Stomach (tissue), 4 donors: Measurements from ENCODE around the gene TRAPPC3L.

Experiments used
- POLR2A ChIP-seq, 4 donors: fragments of 450-650 bp; IDR thresholded peaks; one replicate each; pipeline ENCODE4 v1.6.1; 2016; ENCODE audit warnings: antibody characterized with exemption in 4 of 4, control low read depth in 2 of 4, mild to moderate bottlenecking in 1 of 4, moderate library complexity in 1 of 4
- POLR2AphosphoS5 ChIP-seq, 3 donors: sonication (generic); formaldehyde crosslinking; IDR thresholded peaks; one replicate each; pipeline ENCODE4 v1.6.1; 2016; ENCODE audit warnings: antibody characterized with exemption in 3 of 3
- TF ChIP-seq, protein P1 (sequence below), 7 experiments: fragments of 450-650 bp in 4 of 7; fragments of 200-600 bp in 3 of 7; sonication (generic) in 3 of 7; IDR thresholded peaks; one replicate each; pipeline ENCODE4 v1.5.1; 2016 to 2019; ENCODE audit warnings: antibody characterized with exemption in 7 of 7, control low read depth in 2 of 7, mild to moderate bottlenecking in 1 of 7

DNA sequence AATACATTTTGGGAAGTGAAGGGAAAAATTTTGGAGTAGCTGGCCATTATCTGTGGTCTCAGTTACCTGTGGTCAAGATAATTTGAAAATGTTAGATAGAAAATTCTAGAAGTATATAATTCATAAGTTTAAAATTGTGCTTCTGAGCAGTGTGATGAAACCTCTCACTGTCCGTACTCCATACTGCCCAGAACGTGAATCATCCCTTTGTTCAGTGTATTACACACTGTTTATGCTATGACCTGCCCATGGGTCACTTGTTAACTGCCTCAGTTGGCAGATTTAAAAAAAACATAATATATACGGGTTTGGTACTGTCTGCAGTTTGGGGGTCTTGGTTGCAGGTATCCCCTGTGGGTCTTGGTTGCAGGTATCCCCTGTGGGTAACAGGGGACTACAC is 38.2 kb downstream of the TRAPPC3L start:
- TF ChIP-seq, protein P1, sequence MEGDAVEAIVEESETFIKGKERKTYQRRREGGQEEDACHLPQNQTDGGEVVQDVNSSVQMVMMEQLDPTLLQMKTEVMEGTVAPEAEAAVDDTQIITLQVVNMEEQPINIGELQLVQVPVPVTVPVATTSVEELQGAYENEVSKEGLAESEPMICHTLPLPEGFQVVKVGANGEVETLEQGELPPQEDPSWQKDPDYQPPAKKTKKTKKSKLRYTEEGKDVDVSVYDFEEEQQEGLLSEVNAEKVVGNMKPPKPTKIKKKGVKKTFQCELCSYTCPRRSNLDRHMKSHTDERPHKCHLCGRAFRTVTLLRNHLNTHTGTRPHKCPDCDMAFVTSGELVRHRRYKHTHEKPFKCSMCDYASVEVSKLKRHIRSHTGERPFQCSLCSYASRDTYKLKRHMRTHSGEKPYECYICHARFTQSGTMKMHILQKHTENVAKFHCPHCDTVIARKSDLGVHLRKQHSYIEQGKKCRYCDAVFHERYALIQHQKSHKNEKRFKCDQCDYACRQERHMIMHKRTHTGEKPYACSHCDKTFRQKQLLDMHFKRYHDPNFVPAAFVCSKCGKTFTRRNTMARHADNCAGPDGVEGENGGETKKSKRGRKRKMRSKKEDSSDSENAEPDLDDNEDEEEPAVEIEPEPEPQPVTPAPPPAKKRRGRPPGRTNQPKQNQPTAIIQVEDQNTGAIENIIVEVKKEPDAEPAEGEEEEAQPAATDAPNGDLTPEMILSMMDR (IDR thresholded peaks at IDR 0.05): no peak
- TF ChIP-seq POLR2A (IDR thresholded peaks at IDR 0.05) (no peak), POLR2AphosphoS5 (IDR thresholded peaks at IDR 0.05) (no peak)
